ENCODE results near the gene SNX20.

The SNX20 gene

GRCh38 chr16:50718761-50719400 lies 37.8 kb upstream of the SNX20 start:
- no peak overlapping the region for H3K4me3 ChIP-seq (ENCODE audit: insufficient read length, low read depth)
- TF ChIP-seq YY1 (IDR thresholded peaks at IDR 0.05; ENCODE audit: insufficient read depth, insufficient read length) (no peak), ZNF274 (IDR thresholded peaks at IDR 0.05; ENCODE audit: low read depth, low read length) (no peak), SUZ12 (IDR thresholded peaks at IDR 0.05; ENCODE audit: extremely low read depth, insufficient read depth, insufficient read length) (no peak)
- no peak overlapping the region for H3K9ac ChIP-seq (ENCODE audit: insufficient read length, low read depth)
- H3K27me3 ChIP-seq (ENCODE audit: insufficient read depth, insufficient read length) = no peaks in the 10 kb centered on the region
- no peaks in the 10 kb centered on the region for H3K9me3 ChIP-seq (ENCODE audit: insufficient read depth, low read length)
- DNase-seq (ENCODE audit: low read depth, low spot score) = no peak
- H3K4me1 ChIP-seq (ENCODE audit: insufficient read depth, insufficient read length) = peaks cover 4% of the 10 kb centered on the region
- no peaks in the 10 kb centered on the region for H3K36me3 ChIP-seq (ENCODE audit: insufficient read depth, insufficient read length, low read length)

- H3K27me3 ChIP-seq (ENCODE audit: insufficient read depth, insufficient read length) = no peaks in the 10 kb centered on the region
- no peaks in the 10 kb centered on the region for H3K9me3 ChIP-seq (ENCODE audit: insufficient read depth, low read length)
- H3K4me3 ChIP-seq (ENCODE audit: insufficient read length, low read depth) = no peak overlapping the region
- no peaks in the 10 kb centered on the region for H3K36me3 ChIP-seq (ENCODE audit: insufficient read depth, insufficient read length, low read length)
- no peak overlapping the region for H3K9ac ChIP-seq (ENCODE audit: insufficient read length, low read depth)
- H3K4me1 ChIP-seq (ENCODE audit: insufficient read depth, insufficient read length) = peaks cover 6% of the 10 kb centered on the region
- no peak for TF ChIP-seq SUZ12 (IDR thresholded peaks at IDR 0.05; ENCODE audit: extremely low read depth, insufficient read depth, insufficient read length)
- TF ChIP-seq YY1 (IDR thresholded peaks at IDR 0.05; ENCODE audit: insufficient read depth, insufficient read length) = no peak
- no peak for TF ChIP-seq ZNF274 (IDR thresholded peaks at IDR 0.05; ENCODE audit: low read depth, low read length)
- no peak for DNase-seq (ENCODE audit: low read depth, low spot score)
Observed at GRCh38 chr16:50718061-50718760, 37.1 kb upstream of the SNX20 start.

- Histone ChIP-seq H3K9ac (ENCODE audit: insufficient read length, low read depth) (no peak overlapping the region), H3K4me3 (ENCODE audit: insufficient read length, low read depth) (no peak overlapping the region), H3K27me3 (ENCODE audit: insufficient read depth, insufficient read length) (no peaks in the 10 kb centered on the region), H3K9me3 (ENCODE audit: insufficient read depth, low read length) (no peaks in the 10 kb centered on the region), H3K4me1 (ENCODE audit: insufficient read depth, insufficient read length) (peaks cover 6% of the 10 kb centered on the region), H3K36me3 (ENCODE audit: insufficient read depth, insufficient read length, low read length) (no peaks in the 10 kb centered on the region)
- TF ChIP-seq ZNF274 (IDR thresholded peaks at IDR 0.05; ENCODE audit: low read depth, low read length) (no peak), YY1 (IDR thresholded peaks at IDR 0.05; ENCODE audit: insufficient read depth, insufficient read length) (peak; percentile 15), SUZ12 (IDR thresholded peaks at IDR 0.05; ENCODE audit: extremely low read depth, insufficient read depth, insufficient read length) (no peak)
- DNase-seq (ENCODE audit: low read depth, low spot score) = no peak
Observed at GRCh38 chr16:50717494-50717893, 36.4 kb upstream of the SNX20 start.

- H3K4me3 ChIP-seq (ENCODE audit: insufficient read length, low read depth) = no peak overlapping the region
- DNase-seq (ENCODE audit: low read depth, low spot score) = no peak
Observed at GRCh38 chr16:50717091-50717490, 36.0 kb upstream of the SNX20 start.

GRCh38 chr16:50712956-50713355 lies 31.8 kb upstream of the SNX20 start:
- Histone ChIP-seq H3K9me3 (ENCODE audit: insufficient read depth, low read length) (no peaks in the 10 kb centered on the region), H3K4me1 (ENCODE audit: insufficient read depth, insufficient read length) (peaks cover 2% of the 10 kb centered on the region), H3K9ac (ENCODE audit: insufficient read length, low read depth) (no peak overlapping the region), H3K4me3 (ENCODE audit: insufficient read length, low read depth) (no peak overlapping the region), H3K36me3 (ENCODE audit: insufficient read depth, insufficient read length, low read length) (no peaks in the 10 kb centered on the region), H3K27me3 (ENCODE audit: insufficient read depth, insufficient read length) (no peaks in the 10 kb centered on the region)
- no peak for DNase-seq (ENCODE audit: low read depth, low spot score)
- TF ChIP-seq YY1 (IDR thresholded peaks at IDR 0.05; ENCODE audit: insufficient read depth, insufficient read length) (no peak), ZNF274 (IDR thresholded peaks at IDR 0.05; ENCODE audit: low read depth, low read length) (no peak), SUZ12 (IDR thresholded peaks at IDR 0.05; ENCODE audit: extremely low read depth, insufficient read depth, insufficient read length) (no peak)

More at GRCh38 chr16:50717091-50717490, 36.0 kb upstream of the SNX20 start:
- peaks cover 6% of the 10 kb centered on the region for H3K4me1 ChIP-seq (ENCODE audit: insufficient read depth, insufficient read length)
- no peak overlapping the region for H3K9ac ChIP-seq (ENCODE audit: insufficient read length, low read depth)
- no peaks in the 10 kb centered on the region for H3K27me3 ChIP-seq (ENCODE audit: insufficient read depth, insufficient read length)
- TF ChIP-seq ZNF274 (IDR thresholded peaks at IDR 0.05; ENCODE audit: low read depth, low read length) = no peak
- no peak for TF ChIP-seq SUZ12 (IDR thresholded peaks at IDR 0.05; ENCODE audit: extremely low read depth, insufficient read depth, insufficient read length)
- no peak for TF ChIP-seq YY1 (IDR thresholded peaks at IDR 0.05; ENCODE audit: insufficient read depth, insufficient read length)
- H3K36me3 ChIP-seq (ENCODE audit: insufficient read depth, insufficient read length, low read length) = no peaks in the 10 kb centered on the region
- no peaks in the 10 kb centered on the region for H3K9me3 ChIP-seq (ENCODE audit: insufficient read depth, low read length)

GRCh38 chr16:50712560-50712898 lies 31.4 kb upstream of the SNX20 start:
- no peak for DNase-seq (ENCODE audit: low read depth, low spot score)
- Histone ChIP-seq H3K36me3 (ENCODE audit: insufficient read depth, insufficient read length, low read length) (no peaks in the 10 kb centered on the region), H3K9ac (ENCODE audit: insufficient read length, low read depth) (no peak overlapping the region), H3K9me3 (ENCODE audit: insufficient read depth, low read length) (no peaks in the 10 kb centered on the region), H3K27me3 (ENCODE audit: insufficient read depth, insufficient read length) (no peaks in the 10 kb centered on the region), H3K4me1 (ENCODE audit: insufficient read depth, insufficient read length) (peaks cover 2% of the 10 kb centered on the region), H3K4me3 (ENCODE audit: insufficient read length, low read depth) (no peak overlapping the region)
- TF ChIP-seq ZNF274 (IDR thresholded peaks at IDR 0.05; ENCODE audit: low read depth, low read length) (no peak), YY1 (IDR thresholded peaks at IDR 0.05; ENCODE audit: insufficient read depth, insufficient read length) (no peak), SUZ12 (IDR thresholded peaks at IDR 0.05; ENCODE audit: extremely low read depth, insufficient read depth, insufficient read length) (no peak)

GRCh38 chr16:50711862-50712559 lies 30.9 kb upstream of the SNX20 start:
- H3K9me3 ChIP-seq (ENCODE audit: insufficient read depth, low read length) = no peaks in the 10 kb centered on the region
- no peaks in the 10 kb centered on the region for H3K27me3 ChIP-seq (ENCODE audit: insufficient read depth, insufficient read length)
- no peaks in the 10 kb centered on the region for H3K36me3 ChIP-seq (ENCODE audit: insufficient read depth, insufficient read length, low read length)
- DNase-seq (ENCODE audit: low read depth, low spot score) = no peak
- H3K4me1 ChIP-seq (ENCODE audit: insufficient read depth, insufficient read length) = peaks cover 2% of the 10 kb centered on the region
- no peak overlapping the region for H3K9ac ChIP-seq (ENCODE audit: insufficient read length, low read depth)
- TF ChIP-seq SUZ12 (IDR thresholded peaks at IDR 0.05; ENCODE audit: extremely low read depth, insufficient read depth, insufficient read length) (no peak), ZNF274 (IDR thresholded peaks at IDR 0.05; ENCODE audit: low read depth, low read length) (no peak), YY1 (IDR thresholded peaks at IDR 0.05; ENCODE audit: insufficient read depth, insufficient read length) (no peak)
- H3K4me3 ChIP-seq (ENCODE audit: insufficient read length, low read depth) = no peak overlapping the region
